Skin epidermis (tissue), 12 donors: ENCODE measurements around the gene ERF.

Experiments used
- H3K27ac ChIP-seq, 21 experiments: fragments of 200-600 bp; sonication (generic) in 11 of 21; one replicate each; pipeline ENCODE4 v1.5.0; 2020; ENCODE audit warnings: mild to moderate bottlenecking in 3 of 21, inconsistent platforms in 2 of 21, moderate library complexity in 2 of 21
- H3K4me3 ChIP-seq, 7 experiments: fragments of 200-600 bp; sonication (generic) in 2 of 7; one replicate each; pipeline ENCODE4 v1.5.0; 2020; ENCODE audit warnings: inconsistent platforms in 2 of 7, mild to moderate bottlenecking in 2 of 7, moderate library complexity in 1 of 7

ERF gene

DNA sequence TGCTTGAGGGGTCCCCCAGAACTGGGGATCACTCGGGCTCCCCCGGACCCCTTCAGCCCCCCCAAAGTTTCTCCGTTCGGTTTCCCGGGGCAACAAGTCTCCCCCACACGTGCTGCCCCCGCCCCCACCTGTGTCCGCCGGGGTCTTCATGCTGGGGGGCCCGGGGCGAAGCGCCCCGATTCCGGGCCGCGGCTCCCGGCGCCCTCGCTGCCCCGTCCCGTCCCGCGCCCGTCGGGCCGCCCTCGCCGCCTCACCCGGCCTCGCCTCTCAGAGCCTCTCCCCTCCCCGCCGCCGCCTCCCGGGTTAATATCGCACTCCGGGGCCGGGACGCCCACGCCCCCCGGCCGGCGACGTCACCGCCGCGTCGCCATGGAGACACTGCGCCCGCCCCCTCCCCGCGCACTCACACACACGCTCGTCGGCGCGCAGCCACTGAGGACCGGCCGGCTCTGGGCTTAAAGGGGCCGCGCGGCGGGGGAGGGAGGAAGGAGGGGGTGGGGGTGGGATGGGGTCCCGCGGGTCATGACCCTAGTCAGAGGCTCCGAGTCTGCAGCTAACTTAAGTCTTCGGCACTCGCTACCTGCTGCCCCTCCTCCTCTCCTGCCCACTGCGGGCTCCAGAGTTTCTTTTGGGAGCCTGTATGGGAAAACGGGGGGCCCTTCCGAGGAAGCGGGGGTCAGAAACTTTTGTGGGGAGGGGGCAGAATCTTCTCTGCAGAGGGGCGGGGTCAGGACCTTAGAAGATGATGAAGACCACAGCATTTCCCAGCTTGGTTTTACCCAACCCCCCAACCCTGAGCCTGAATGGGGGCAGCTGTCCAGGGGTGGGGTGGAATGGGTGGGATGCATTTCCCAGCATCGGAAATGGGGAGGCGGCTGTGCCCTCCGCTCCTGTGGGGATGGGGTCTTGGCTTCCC lies at the start of gene ERF:
TSS of gene ERF (minus strand) at position 279 of the 916 bp plus-strand sequence. CDS start at position 150, 129 bp downstream.
- Histone ChIP-seq H3K4me3 (peak within 1 kb of the TSS; percentile 76 to 100 (median 94)), H3K27ac (peak within 1 kb of the TSS; percentile 88 to 100 (median 98))

- no peak overlapping the region for H3K4me3 ChIP-seq
- H3K27ac ChIP-seq, result peak overlapping the region in 1 of 21 experiments; percentile 86
These were observed 48.9 kb upstream of the ERF start for GRCh38 chr19:42303876-42304275.

DNA sequence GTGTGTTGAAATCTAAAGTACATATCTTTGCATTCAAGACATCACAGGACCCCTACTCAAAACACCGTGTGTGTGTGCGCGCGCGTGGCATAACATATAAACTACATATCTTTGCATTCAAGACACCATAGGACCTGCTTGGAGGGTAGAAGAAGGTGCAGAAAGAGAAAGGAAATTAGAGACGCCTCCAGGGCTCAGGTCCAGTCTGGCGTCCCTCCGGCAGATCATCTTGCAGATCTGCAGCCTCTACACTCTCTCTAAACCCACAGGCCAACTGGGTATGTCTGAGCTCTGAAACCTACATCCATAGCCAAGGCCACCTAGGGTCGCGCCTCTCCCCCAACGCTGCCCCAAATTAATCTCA lies 48.2 kb upstream of the ERF start:
- Histone ChIP-seq H3K27ac (peak overlapping the region in 10 of 21 experiments; percentile 11 to 86 (median 67)), H3K4me3 (peak overlapping the region in 4 of 7 experiments; percentile 37 to 56 (median 52))

DNA sequence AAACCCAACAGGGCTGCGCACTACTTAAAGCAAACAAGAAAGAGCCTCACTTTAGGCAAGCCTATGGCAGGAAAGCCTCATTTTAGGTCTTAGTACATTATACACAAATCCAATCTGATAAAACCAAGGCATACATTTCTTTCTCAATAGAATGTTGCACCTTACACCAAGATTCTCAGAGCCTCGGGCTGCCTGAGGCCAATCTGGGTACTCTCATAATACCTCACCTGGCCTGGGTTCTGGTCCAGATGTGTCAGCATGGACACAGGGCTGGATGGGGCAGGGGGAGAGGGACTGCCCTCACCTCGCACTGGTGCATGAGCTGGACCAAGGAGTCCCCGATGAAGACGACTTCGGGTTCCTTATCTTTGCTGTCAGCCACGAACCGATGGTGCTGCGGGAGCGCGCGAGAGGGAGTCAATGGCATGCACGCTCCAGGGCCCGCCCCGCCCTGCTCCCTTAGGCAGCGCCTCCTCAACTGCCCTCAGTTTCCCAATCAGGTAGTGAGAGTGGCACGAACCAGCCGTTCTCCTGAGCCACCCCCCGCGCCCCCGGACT lies 46.8 kb upstream of the ERF start, which contains the start of gene PRR19:
TSS of gene PRR19 (plus strand) at position 487 of the 558 bp plus-strand sequence. CDS start 7,453 bp downstream, outside the sequence.
- Histone ChIP-seq H3K27ac (peak within 1 kb of the TSS in 20 of 21 experiments; percentile 2 to 86 (median 46)), H3K4me3 (peak within 1 kb of the TSS; percentile 37 to 56 (median 51))

GRCh38 chr19:42297039-42297438 lies 42.1 kb upstream of the ERF start:
- H3K27ac ChIP-seq, result no peak overlapping the region

DNA sequence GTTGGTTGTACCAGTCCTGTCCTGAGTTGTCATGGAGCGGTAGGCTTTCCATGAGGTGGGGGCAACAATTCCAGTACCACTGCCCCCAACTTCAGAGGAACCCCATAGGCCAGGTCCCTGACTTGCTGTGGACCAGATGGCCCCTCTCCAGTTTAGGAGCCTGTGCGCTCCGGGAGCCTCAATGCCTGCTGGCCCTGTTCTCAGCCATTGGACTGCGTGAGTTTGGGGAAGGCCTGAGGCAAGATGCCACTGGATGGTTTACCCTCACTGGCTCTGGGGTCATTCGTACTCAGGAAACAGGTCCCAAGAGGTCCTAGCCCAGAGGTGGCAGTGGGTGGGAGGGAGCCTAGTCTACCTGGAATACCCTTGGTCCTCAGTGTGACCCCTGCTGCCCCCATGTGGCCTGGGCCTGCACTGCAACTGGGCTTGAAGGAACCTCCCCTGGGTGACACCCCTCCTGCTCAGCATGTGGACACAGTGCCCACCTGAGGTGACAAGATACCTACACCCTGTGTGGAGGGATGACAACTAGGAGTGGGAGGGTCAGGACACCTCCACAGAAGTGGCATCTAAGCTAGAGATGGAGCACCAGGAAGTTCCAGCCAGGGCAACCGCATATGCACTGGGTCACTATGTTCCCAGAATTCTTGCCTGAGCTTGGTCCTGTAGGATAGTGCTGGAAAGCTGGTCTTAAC lies 41.0 kb upstream of the ERF start:
- Histone ChIP-seq H3K4me3 (no peak overlapping the region), H3K27ac (peak overlapping the region in 3 of 21 experiments; percentile 2 to 14 (median 2))

More at GRCh38 chr19:42297039-42297438, 42.1 kb upstream of the ERF start:
- no peak overlapping the region for H3K4me3 ChIP-seq

- Histone ChIP-seq H3K27ac (peak overlapping the region in 2 of 21 experiments; percentile 2 to 14), H3K4me3 (no peak overlapping the region)
These were observed 40.4 kb upstream of the ERF start for GRCh38 chr19:42295342-42295741.

GRCh38 chr19:42294471-42295137 lies 39.7 kb upstream of the ERF start:
- Histone ChIP-seq H3K4me3 (no peak overlapping the region), H3K27ac (peak overlapping the region in 1 of 21 experiments; percentile 37)

DNA sequence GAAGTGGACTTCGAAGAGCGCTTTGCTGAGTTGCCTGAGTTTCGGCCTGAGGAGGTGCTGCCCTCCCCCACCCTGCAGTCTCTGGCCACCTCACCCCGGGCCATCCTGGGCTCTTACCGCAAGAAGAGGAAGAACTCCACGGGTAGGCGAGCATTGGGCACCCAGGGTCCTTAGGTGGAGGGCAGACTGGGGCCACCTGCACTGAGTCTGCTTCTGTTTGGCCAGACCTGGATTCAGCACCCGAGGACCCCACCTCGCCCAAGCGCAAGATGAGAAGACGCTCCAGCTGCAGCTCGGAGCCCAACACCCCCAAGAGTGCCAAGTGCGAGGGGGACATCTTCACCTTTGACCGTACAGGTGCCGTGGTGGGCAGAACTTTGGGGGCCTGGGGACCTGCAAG lies 39.0 kb upstream of the ERF start:
- Histone ChIP-seq H3K27ac (no peak overlapping the region), H3K4me3 (no peak overlapping the region)

- no peak overlapping the region for H3K27ac ChIP-seq
These were observed 38.6 kb upstream of the ERF start for GRCh38 chr19:42293540-42293939.

DNA sequence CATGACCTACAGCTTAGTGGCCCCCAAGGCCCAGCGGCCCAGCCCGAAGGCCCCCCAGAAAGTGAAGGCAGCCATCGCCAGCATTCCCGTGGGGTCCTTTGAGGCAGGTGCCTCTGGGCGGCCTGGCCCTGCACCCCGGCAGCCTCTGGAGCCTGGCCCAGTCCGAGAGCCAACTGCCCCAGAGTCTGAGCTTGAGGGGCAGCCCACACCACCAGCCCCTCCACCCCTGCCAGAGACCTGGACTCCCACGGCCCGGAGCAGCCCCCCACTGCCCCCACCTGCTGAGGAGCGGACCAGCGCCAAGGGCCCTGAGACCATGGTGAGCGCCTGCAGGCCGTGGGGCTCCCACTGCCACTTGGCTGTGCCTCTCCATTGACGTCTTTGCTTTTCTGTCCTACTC lies 38.0 kb upstream of the ERF start:
- Histone ChIP-seq H3K4me3 (no peak overlapping the region), H3K27ac (no peak overlapping the region)

More at GRCh38 chr19:42293540-42293939, 38.6 kb upstream of the ERF start:
- H3K4me3 ChIP-seq, result no peak overlapping the region

DNA sequence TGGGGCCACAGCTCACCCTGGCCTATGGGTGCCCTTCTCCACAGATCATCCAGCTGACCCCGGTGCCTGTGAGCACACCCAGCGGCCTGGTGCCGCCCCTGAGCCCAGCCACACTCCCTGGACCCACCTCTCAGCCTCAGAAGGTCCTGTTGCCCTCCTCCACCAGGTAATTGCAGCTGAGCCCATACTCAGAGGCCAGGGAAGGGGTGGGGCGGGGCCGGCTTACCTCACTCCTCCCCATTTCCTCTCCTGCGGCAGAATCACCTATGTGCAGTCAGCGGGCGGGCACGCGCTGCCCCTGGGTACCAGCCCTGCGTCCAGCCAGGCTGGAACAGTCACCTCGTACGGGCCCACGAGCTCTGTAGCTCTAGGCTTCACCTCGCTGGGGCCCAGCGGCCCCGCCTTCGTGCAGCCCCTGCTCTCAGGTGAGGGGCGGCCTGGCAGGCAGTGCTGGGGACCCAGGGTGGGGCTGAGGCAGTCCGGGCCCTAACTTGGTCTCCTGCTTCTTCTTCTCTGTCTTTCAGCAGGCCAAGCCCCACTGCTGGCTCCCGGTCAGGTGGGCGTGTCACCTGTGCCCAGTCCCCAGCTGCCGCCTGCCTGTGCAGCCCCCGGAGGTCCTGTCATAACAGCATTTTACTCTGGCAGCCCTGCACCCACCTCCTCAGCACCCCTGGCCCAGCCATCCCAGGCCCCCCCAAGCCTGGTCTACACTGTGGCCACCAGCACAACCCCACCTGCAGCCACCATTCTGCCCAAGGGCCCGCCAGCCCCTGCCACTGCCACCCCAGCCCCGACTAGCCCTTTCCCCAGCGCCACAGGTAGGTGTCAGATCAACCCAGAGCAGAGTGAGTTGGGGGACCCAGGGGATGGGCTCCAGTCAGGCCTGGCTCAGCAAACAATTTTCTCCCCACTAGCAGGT lies 37.4 kb upstream of the ERF start:
- Histone ChIP-seq H3K4me3 (no peak overlapping the region), H3K27ac (no peak overlapping the region)

DNA sequence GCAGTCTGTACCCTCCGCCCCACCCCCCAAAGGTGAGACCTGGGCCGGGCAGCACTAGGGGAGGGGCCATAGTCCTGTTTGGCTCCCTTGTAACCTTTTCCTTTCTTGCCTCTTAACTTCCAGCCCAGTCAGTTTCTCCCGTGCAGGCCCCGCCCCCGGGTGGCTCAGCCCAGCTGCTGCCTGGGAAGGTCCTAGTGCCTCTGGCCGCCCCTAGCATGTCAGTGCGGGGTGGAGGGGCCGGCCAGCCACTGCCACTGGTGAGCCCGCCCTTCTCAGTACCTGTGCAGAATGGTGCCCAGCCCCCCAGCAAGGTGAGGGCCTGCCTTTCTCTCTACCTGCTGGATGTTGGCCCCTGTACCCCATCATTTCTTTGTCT lies 36.5 kb upstream of the ERF start:
- H3K4me3 ChIP-seq, result no peak overlapping the region
- no peak overlapping the region for H3K27ac ChIP-seq

GRCh38 chr19:42290523-42291434 lies 35.9 kb upstream of the ERF start:
- Histone ChIP-seq H3K4me3 (no peak overlapping the region), H3K27ac (peak overlapping the region in 1 of 21 experiments; percentile 15)

- Histone ChIP-seq H3K4me3 (no peak overlapping the region), H3K27ac (peak overlapping the region in 1 of 21 experiments; percentile 15)
These were observed 35.2 kb upstream of the ERF start for GRCh38 chr19:42290136-42290522.

DNA sequence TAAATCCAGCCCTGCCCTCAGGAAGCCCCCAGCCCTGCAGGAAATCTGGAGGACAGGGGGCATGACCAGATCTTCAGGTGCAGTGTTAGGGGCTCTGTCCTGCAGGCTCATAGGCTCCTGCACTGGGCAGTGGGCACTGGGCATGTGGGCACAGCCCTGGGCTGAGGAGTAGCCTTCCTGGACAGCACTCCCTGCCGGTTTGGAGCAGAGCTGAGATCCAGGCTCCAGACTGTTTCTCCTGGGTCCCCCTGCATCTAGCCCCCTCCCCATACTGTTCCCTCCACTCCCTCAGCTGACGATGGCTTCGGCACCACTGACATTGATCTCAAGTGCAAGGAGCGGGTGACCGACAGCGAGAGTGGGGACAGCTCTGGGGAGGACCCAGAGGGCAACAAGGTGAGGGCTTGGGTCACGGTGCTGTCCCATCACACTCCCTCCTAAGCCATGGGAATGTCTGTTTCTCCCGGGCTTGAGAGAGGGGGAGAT lies 34.7 kb upstream of the ERF start:
- no peak overlapping the region for H3K27ac ChIP-seq
- no peak overlapping the region for H3K4me3 ChIP-seq

DNA sequence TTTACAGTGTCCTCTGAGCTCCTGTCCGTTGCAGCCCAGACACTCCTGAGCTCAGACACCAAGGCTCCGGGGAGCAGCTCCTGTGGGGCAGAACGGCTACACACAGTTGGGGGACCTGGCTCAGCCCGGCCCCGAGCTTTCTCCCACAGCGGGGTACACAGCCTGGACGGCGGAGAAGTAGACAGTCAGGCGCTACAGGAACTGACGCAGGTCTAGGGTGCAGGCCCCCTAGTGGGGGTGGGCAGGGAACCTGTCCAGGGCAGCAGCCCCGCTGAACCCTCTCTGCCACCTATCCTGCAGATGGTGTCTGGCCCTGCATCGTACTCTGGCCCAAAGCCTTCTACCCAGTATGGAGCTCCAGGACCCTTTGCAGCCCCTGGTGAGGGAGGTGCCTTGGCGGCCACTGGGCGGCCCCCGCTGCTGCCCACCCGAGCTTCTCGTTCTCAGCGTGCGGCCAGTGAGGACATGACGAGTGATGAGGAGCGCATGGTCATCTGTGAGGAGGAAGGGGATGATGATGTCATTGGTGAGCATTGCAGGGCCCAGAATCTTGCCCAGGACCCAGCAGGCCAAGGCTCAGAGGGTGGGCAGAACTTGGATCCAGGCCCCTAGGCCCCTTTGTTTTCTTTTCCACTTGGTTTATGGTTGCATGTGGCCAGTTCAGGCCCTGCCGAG lies 34.1 kb upstream of the ERF start:
- H3K27ac ChIP-seq, result no peak overlapping the region
- no peak overlapping the region for H3K4me3 ChIP-seq
